Astrocyte (in vitro differentiated cells and primary cell): Measurements from ENCODE around the gene ST6GALNAC6. TPM values are rescaled to one million over a fixed set of nuclear protein-coding genes. Genes with fewer than 3 reads are reported as not detected.

ENCODE experiments used
- DNase-seq: peaks from one replicate; pipeline ENCODE4 v3.0.0-alpha.2; 2010; ENCODE audit warnings: low read depth
- FAIRE-seq: peaks from 2 replicates; lab custom pipeline; 2011; peaks lifted over from hg19 to GRCh38; lab: Jason Lieb, UNC
- H2AFZ ChIP-seq: 2 replicates; pipeline ENCODE4 v1.6.0; 2012; ENCODE audit warnings: low read depth, low read length, inconsistent platforms
- H3K27ac ChIP-seq: 2 replicates; pipeline ENCODE4 v1.5.1; 2011; ENCODE audit warnings: low read depth, low read length, inconsistent platforms
- H3K27me3 ChIP-seq: 2 replicates; pipeline ENCODE4 v1.6.0; 2011; ENCODE audit warnings: low read length, inconsistent platforms; ENCODE audit not compliant: insufficient read depth
- H3K36me3 ChIP-seq: 2 replicates; pipeline ENCODE4 v1.5.1; 2011; ENCODE audit warnings: low read length, inconsistent platforms; ENCODE audit not compliant: insufficient read depth
- H3K4me1 ChIP-seq: 2 replicates; pipeline ENCODE4 v1.5.1; 2011; ENCODE audit warnings: low read length, inconsistent platforms; ENCODE audit not compliant: insufficient read depth
- H3K4me2 ChIP-seq: 2 replicates; pipeline ENCODE4 v1.6.0; 2012; ENCODE audit warnings: low read length, inconsistent platforms
- H3K4me3 ChIP-seq: 2 replicates; pipeline ENCODE4 v1.5.1; 2011; ENCODE audit warnings: low read depth, mild to moderate bottlenecking, low read length, inconsistent platforms; ENCODE audit not compliant: insufficient read depth
- H3K79me2 ChIP-seq: 2 replicates; pipeline ENCODE4 v1.6.0; 2012; ENCODE audit warnings: mild to moderate bottlenecking, low read length, inconsistent platforms; ENCODE audit not compliant: insufficient read depth
- H3K9ac ChIP-seq: 2 replicates; pipeline ENCODE4 v1.6.0; 2012; ENCODE audit warnings: mild to moderate bottlenecking, low read length, inconsistent platforms
- H3K9me3 ChIP-seq: 2 replicates; pipeline ENCODE4 v1.5.1; 2012; ENCODE audit warnings: low read depth, mild to moderate bottlenecking, low read length, inconsistent platforms; ENCODE audit not compliant: insufficient read depth
- H4K20me1 ChIP-seq: 2 replicates; pipeline ENCODE4 v1.6.0; 2012; ENCODE audit warnings: low read length, inconsistent platforms; ENCODE audit not compliant: insufficient read depth
- H3K27ac Mint-ChIP-seq: one replicate; pipeline ENCODE4 v1.8.0; 2021; ENCODE audit warnings: mild to moderate bottlenecking, mixed read lengths; ENCODE audit not compliant: unreplicated experiment
- H3K27me3 Mint-ChIP-seq: one replicate; pipeline ENCODE4 v1.8.0; 2021; ENCODE audit warnings: low read depth, mixed read lengths; ENCODE audit not compliant: unreplicated experiment
- H3K36me3 Mint-ChIP-seq: one replicate; pipeline ENCODE4 v1.8.0; 2021; ENCODE audit warnings: low read depth, mixed read lengths; ENCODE audit not compliant: unreplicated experiment
- H3K4me1 Mint-ChIP-seq: one replicate; pipeline ENCODE4 v1.8.0; 2021; ENCODE audit warnings: low read depth, mixed read lengths; ENCODE audit not compliant: unreplicated experiment
- H3K4me3 Mint-ChIP-seq: one replicate; pipeline ENCODE4 v1.8.0; 2021; ENCODE audit warnings: mild to moderate bottlenecking, moderate library complexity, mixed read lengths; ENCODE audit not compliant: unreplicated experiment
- H3K9me3 Mint-ChIP-seq: one replicate; pipeline ENCODE4 v1.8.0; 2021; ENCODE audit warnings: mild to moderate bottlenecking, mixed read lengths; ENCODE audit not compliant: unreplicated experiment
- EZH2 ChIP-seq: IDR thresholded peaks from 2 replicates; pipeline ENCODE4 v1.6.1; 2012; ENCODE audit warnings: mild to moderate bottlenecking, low read length, inconsistent platforms; ENCODE audit not compliant: insufficient read depth
- total RNA-seq: library from RNA; stranded (reverse); gene quantifications from 2 replicates; pipeline ENCODE4 v1.2.1, GENCODE V29; 2021
- TF ChIP-seq, protein P1 (sequence below): IDR thresholded peaks from 2 replicates; pipeline ENCODE4 v1.5.1; 2011; ENCODE audit warnings: low read depth, mild to moderate bottlenecking, inconsistent platforms, low read length, moderate library complexity; ENCODE audit not compliant: insufficient read depth

Gene ST6GALNAC6
- total RNA-seq, 1 donor from 2014 or later: 30.4 TPM

DNA sequence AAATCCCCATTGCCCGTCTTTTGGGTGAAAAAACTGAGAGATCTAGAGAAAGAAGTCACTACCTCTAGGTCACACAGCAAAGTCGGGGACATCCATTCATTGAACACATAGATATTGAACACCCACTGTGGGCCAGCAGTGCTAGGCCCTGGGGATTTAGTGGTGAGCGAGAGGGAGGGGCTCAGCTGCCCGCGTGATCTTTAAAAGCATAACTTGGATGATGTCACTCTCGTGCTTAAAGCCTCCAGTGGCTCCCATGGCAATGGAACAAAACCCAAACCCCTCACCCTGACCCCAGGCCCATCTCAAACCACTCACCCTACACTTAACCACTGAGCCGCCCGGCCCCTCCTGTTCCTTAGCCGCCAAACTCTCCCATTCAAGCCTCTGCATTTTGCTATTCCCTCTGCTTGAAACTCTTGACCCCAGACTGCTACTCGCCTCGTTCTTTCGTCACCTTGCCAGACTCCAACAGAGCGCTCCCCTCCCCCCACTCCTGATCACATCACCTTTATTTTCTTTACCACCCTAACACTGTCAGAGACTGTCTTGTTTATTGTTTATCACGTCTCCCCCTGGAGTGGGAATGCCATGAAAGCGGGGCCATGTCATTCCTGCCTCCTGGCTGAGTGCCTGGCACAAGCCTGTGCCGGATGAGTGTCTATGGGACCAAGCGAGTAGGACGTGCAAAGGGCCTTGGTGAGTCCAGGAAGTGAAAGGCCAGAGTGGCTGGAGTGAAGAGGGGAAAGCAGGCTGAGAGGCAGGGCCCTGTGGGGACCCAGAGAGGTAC is 31.9 kb upstream of the ST6GALNAC6 start:
- Histone ChIP-seq H3K36me3 (no peaks in the 10 kb centered on the region), H3K79me2 (peaks cover 26% of the 10 kb centered on the region), H3K27ac (peak overlapping the region; percentile 86), H3K9ac (peak overlapping the region; percentile 78), H3K27me3 (no peaks in the 10 kb centered on the region), H2AFZ (peak overlapping the region; percentile 71), H3K4me1 (peaks cover 44% of the 10 kb centered on the region), H3K9me3 (no peaks in the 10 kb centered on the region), H4K20me1 (peaks cover 39% of the 10 kb centered on the region), H3K4me2 (peak overlapping the region; percentile 89), H3K4me3 (peak overlapping the region; percentile 59)
- H3K36me3 Mint-ChIP-seq: peaks cover 9% of the 10 kb centered on the region
- peak overlapping the region; percentile 88 for H3K27ac Mint-ChIP-seq
- no peak for FAIRE-seq
- DNase-seq: peak; percentile 68
- peaks cover 11% of the 10 kb centered on the region for H3K27me3 Mint-ChIP-seq
- H3K4me1 Mint-ChIP-seq: peaks cover 15% of the 10 kb centered on the region
- H3K4me3 Mint-ChIP-seq: peak overlapping the region; percentile 77
- H3K9me3 Mint-ChIP-seq: no peaks in the 10 kb centered on the region
- TF ChIP-seq EZH2: no peak

GRCh38 chr9:127930231-127931091 is 31.1 kb upstream of the ST6GALNAC6 start, which contains the start of gene PIP5KL1:
TSS of gene PIP5KL1 (minus strand) at chr9:127930777. CDS start at chr9:127930752, 25 bp downstream.
- H4K20me1 ChIP-seq: peaks cover 31% of the 10 kb centered on the region
- Mint-ChIP-seq H3K4me1 (peaks cover 7% of the 10 kb centered on the region), H3K4me3 (peak within 1 kb of the TSS; percentile 77), H3K36me3 (peaks cover 8% of the 10 kb centered on the region), H3K9me3 (no peaks in the 10 kb centered on the region), H3K27ac (peak within 1 kb of the TSS; percentile 88), H3K27me3 (peaks cover 18% of the 10 kb centered on the region)
- peak within 1 kb of the TSS; percentile 71 for H2AFZ ChIP-seq
- H3K4me3 ChIP-seq: peak within 1 kb of the TSS; percentile 59
- no peaks in the 10 kb centered on the region for H3K27me3 ChIP-seq
- peaks cover 18% of the 10 kb centered on the region for H3K79me2 ChIP-seq
- H3K9ac ChIP-seq: peak within 1 kb of the TSS; percentile 78
- H3K4me2 ChIP-seq: peak within 1 kb of the TSS; percentile 89
- peaks cover 36% of the 10 kb centered on the region for H3K4me1 ChIP-seq
- H3K36me3 ChIP-seq: no peaks in the 10 kb centered on the region
- DNase-seq: peak; percentile 59
- TF ChIP-seq, protein P1, sequence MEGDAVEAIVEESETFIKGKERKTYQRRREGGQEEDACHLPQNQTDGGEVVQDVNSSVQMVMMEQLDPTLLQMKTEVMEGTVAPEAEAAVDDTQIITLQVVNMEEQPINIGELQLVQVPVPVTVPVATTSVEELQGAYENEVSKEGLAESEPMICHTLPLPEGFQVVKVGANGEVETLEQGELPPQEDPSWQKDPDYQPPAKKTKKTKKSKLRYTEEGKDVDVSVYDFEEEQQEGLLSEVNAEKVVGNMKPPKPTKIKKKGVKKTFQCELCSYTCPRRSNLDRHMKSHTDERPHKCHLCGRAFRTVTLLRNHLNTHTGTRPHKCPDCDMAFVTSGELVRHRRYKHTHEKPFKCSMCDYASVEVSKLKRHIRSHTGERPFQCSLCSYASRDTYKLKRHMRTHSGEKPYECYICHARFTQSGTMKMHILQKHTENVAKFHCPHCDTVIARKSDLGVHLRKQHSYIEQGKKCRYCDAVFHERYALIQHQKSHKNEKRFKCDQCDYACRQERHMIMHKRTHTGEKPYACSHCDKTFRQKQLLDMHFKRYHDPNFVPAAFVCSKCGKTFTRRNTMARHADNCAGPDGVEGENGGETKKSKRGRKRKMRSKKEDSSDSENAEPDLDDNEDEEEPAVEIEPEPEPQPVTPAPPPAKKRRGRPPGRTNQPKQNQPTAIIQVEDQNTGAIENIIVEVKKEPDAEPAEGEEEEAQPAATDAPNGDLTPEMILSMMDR: no peak
- TF ChIP-seq EZH2: no peak
- peak within 1 kb of the TSS; percentile 86 for H3K27ac ChIP-seq
- FAIRE-seq: no peak
- H3K9me3 ChIP-seq: no peaks in the 10 kb centered on the region

GRCh38 chr9:127929625-127929979 is 30.2 kb upstream of the ST6GALNAC6 start:
- Mint-ChIP-seq H3K4me3 (peak overlapping the region; percentile 35), H3K27me3 (peaks cover 24% of the 10 kb centered on the region)
- no peak for DNase-seq

More at GRCh38 chr9:127929625-127929979, 30.2 kb upstream of the ST6GALNAC6 start:
- Mint-ChIP-seq H3K9me3 (no peaks in the 10 kb centered on the region), H3K27ac (no peak overlapping the region), H3K4me1 (peaks cover 7% of the 10 kb centered on the region), H3K36me3 (peaks cover 6% of the 10 kb centered on the region)
- H3K36me3 ChIP-seq: no peaks in the 10 kb centered on the region
- no peak overlapping the region for H2AFZ ChIP-seq
- H3K9me3 ChIP-seq: no peaks in the 10 kb centered on the region
- H4K20me1 ChIP-seq: peaks cover 22% of the 10 kb centered on the region
- FAIRE-seq: no peak
- peaks cover 9% of the 10 kb centered on the region for H3K79me2 ChIP-seq
- H3K27me3 ChIP-seq: no peaks in the 10 kb centered on the region
- peaks cover 36% of the 10 kb centered on the region for H3K4me1 ChIP-seq
- TF ChIP-seq, protein P1: no peak
- no peak for TF ChIP-seq EZH2
- peak overlapping the region; percentile 89 for H3K4me2 ChIP-seq
- H3K4me3 ChIP-seq: no peak overlapping the region
- H3K27ac ChIP-seq: no peak overlapping the region
- no peak overlapping the region for H3K9ac ChIP-seq
